ENCODE measurements around the gene GRID2IP.

GRID2IP gene

DNA sequence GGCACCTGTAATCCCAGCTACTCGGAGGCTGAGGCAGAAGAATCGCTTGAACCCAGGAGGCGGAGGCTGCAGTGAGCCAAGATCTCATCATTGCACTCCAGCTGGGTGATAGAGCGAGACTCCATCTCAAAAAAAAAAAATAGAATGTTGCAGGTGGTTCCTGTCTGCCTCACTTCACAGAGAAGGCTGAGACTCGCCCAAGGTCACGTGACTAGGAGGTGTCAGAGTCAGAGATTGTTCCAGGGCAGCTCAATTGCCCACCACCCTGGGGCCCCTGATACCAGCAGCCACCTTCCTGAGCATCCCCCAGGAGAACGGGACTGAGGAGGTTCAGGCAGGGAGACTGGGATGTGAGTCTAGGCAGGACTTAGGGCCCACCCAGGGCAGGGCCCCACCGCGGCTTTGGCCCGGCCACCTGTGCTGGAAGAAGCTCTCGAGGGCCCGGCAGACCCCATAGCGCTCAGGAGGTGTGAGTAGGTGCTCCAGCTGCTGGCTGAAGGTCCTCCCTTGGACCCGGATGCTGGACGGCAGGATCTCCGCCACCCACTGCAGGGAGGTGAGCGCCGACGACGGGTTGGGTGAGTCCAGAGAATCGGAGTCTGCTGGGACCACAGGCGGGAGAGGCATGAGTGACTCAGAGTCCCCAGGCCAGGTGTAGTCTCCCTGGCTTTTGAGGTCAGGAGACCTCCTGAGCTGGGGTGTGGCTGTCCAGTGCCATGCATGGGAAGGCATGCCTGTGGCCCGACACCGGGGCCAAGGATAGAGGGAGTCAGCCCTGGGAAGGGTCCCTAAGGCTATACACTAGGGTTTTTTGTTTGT, 30.9 kb downstream of the GRID2IP start:
- DNase-seq: no peak

DNA sequence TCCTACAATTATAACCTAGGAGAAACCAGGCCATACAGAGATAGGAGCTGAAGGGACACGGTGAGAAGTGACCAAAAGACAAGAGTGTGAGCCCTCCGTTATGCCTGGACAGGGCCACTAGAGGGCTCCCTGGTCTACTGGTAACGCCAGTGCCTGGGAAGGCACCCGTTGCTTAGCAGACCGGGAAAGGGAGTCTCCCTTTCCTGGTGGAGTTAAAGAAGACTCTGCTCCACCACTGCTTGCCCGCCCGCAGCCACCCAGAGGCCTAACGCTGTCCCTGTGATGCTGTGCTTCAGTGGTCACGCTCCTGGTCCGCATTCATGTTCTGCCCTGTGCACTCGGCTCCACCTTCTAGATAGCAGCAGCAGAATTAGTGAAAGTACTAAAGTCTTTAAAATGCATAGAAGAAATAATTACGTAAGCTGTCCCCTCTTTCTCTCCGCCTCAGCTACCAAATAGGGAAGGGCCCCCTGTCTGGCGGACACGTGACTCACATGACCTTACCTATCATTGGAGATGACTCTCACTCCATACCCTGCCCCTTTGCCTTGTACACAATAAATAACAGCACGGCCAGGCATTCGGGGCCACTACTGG, 34.8 kb downstream of the GRID2IP start:
- peak; percentile 61 for DNase-seq

DNA sequence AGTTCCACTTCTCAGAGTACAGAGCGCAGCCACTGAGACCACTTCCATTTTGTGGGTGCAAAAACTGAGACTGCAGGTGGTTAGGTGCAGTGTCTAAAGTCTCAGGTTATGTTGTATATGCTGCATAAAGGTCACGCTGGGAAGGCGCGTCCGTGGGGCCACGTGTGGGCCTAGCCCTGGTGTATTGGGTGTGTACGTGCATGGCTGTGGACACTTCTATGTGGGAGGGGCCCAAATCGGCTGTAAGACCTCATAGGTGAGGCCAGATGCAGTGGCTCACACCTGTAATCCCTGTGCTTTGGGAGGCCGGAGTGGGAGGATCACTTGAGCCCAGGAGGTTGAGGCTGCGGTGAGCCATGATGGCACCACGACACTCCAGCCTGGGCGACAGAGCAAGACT, 37.7 kb downstream of the GRID2IP start:
- DNase-seq: no peak

DNA sequence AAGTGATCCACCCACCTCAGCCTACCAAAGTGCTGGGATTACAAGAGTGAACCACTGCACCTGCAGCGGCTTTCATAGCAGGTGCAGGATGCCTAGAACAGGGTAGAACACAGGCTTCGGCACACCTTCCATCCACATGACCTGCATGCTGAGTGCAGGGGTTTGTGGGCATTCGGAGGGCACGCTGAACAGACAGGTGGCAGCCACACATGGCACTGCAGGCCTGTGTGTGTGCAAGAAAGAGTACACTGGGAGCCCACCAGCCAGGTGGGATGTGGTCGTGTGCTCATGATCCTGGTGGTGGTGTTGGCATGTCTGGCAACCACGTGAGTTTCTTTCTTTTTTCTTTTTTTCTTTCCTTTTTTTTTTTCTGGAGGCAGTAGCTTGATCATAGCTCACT, 38.4 kb downstream of the GRID2IP start:
- no peak for DNase-seq

- DNase-seq: no peak
Observed at GRCh38 chr7:6510476-6511133, 40.7 kb downstream of the GRID2IP start.

DNA sequence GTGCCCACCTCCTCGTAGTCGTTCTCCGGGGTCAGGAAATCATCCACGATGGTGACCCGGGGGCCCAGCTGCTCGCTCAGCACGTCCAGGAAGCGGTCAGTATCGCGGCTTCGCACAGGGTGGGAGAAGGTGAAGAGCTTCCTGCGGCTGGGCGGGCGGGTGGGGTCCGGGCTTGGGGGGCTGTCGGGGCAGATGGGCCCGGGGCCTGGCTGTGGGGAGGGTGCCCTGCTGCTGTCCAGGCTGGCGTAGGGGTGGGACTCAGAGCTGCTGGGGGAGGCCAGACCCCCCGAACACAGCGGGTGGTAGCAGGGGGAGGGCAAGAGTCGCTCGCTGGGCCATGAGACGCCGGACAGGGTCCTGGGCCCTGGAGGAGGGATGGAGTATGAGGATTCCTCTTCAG, 42.3 kb downstream of the GRID2IP start:
- no peak for DNase-seq

GRCh38 chr7:6508539-6508938, 42.7 kb downstream of the GRID2IP start:
- no peak for DNase-seq

GRCh38 chr7:6507906-6508305, 43.4 kb downstream of the GRID2IP start:
- DNase-seq: no peak

GRCh38 chr7:6505685-6506559, 45.3 kb downstream of the GRID2IP start:
- DNase-seq: no peak

GRCh38 chr7:6504996-6505395, 46.3 kb downstream of the GRID2IP start:
- DNase-seq: no peak

- DNase-seq: no peak
Observed at GRCh38 chr7:6502886-6503285, 48.4 kb downstream of the GRID2IP start.

DNA sequence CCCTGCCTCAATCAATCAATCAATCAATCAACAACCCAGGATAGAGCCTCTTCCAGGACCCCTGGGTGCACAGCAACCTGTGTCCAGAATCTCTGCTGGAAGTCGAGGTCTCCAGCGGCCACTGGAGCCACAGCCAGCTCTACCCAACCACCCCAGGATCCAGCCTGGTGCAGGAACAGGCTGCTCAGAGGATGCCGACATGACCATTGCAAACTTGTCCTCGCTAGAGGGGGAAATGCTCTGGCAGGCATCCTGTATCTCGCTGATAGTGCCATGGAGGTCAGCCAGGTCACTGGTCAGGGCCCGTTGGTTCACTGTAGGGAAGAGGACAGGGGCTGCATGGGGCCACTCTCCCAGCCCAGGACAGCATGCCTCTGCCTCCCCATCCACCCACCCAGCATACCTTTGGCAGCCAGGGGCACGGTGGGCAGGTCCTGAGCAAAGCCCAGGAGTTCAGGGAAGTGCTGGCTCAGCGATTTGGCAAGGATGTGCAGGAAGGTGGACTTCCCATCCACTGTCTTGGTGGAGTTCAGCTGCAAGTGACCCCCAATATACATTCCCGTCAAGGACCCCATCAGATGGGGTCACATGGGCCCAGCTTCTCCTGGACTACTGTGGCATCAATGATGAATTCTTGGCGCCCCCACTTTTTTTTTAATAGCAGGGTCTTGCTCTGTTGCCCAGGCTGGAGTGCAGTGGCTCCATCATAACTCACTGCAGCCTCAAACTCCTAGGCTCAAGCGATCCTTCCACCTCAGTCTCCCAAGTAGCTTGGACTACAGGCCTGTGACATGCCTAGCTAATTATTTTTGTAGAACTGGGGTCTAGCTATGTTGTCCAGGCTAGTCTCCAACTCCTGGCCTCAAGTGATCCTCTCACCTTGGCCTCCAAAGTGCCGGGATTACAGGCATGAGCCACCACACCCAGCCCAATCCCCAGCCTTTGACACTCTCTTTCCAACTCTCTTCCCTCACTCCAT, 49.4 kb downstream of the GRID2IP start:
- no peak for DNase-seq

GRCh38 chr7:6500691-6501090, 50.6 kb downstream of the GRID2IP start:
- no peak for DNase-seq

DNA sequence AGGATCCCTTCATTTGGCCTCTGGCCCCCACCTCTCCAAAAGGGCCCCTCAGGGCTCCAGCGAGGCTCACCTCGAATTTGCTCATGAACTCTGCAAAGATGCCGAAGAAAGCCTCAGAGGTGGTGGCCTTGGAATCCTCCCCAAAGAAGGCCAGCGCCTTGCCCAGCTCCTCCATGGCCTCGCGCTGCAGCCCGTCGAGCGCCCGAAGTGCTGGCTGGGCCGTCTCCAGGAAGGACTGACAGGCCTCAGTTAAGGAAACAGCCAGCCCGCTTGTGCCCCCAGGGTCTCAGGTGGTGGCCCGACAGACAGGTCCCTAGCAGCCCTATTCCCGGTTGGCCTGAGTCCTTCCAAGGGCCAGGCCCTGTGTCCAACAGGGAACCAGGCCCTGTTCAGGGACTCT, 53.3 kb downstream of the GRID2IP start:
- no peak for DNase-seq

- no peak for DNase-seq
Observed at GRCh38 chr7:6497637-6497905, 53.7 kb downstream of the GRID2IP start.

DNA sequence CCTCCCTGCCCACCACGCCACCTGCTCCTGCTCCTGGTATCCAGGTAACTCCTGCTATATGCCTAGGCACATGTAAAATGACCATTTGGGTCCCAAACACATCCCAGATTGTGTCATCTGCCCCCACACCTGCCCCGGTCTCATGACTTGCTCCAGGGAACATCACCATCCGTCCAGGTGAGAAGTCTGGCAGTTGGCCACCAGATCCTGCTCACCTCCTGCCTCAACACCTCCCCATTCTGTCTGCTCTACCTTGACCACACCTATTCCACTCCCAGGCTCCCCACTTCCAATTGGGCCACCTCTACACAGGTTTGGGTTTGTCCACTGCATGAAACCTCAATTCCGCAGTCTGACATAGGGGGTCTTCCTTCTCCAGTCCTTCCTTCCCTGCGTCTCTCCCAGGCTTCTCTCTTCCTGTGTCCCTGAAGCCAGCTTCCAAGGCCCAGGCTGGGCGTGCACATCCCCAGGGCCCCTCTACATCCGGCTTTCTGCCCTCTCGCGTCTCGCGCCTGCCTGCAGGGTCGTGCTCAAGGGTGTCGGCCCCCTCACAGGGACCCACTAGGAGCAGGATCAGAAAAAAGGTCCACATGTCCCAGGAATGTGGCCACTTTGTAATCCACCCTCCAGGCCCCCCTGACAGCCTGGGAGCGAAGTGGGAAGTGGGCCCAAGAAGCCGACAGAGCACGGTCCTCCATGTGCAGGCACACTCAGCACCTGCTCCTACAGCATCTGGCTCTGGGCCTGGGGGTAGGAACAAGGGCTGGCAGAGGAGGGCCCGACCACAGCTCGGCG, 54.2 kb downstream of the GRID2IP start:
- no peak for DNase-seq

DNA sequence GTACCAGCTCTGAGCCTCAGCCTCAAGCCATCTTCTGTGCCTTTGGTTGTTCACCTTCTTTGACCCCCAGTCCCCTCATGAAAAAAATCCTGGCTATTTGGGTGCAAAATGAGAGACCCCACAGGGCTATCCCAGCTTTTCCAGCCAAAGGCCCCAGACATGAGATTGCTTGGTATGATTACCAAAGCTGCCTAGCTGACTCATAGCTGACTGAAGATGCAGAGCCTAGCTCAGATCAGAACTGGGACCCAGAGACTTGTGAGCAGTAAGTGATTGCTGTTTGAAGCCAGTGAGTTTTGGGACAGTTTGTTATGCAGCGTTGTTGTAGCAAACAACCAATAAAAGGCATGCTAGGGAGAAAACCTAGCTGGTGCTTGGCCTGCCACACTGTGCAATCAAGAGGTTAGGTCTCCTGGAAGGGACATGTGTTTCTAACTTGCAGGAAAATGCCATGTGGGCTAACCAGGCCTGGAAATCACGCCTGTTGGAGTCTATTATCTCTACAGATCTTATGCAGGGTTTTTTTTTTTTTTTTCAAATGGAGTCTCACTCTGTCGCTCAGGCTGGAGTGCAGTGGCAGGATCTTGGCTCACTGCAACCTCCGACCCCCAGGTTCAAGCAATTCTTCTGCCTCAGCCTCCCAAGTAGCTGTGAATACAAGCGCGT, 55.5 kb downstream of the GRID2IP start:
- no peak for DNase-seq

GRCh38 chr7:6494365-6494764, 56.9 kb downstream of the GRID2IP start:
- DNase-seq: no peak

DNA sequence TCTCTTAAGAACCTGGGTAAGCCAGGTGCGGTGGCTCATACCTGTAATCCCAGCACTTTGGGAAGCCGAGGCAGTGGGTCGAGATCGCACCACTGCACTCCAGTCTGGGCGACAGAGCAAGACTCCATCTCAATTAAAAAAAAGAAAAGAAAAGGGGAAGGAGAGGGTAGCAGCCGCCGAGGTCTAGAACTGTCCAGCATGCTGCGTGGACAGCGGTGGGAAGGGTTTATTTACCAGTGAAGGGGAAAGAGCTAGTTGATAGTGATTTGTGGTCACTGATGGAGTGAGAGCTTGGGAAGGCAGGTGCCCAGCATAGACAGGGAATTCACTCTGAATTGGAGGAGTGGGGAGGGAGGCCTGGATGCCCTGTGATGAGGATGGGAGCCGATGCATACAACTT, 60.1 kb downstream of the GRID2IP start:
- no peak for DNase-seq

DNA sequence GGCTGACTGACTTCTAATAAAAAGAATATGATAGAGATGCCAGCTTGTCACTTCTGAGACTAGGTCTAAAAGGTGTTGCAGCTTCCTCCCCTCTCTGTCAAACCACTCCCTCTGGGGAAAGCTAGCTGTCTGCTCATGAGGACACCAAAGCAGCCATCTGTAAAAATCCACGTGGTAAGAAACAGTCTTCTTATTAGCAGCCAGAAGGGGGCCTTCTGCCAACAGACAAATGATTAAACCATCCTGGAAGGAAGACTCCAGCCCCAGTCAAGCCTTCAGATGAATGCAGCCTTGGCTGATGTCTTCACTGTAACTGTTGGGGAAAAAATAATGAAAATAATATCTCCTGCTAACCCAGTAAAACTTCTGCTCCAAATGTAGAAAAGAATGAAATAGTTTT, 61.6 kb downstream of the GRID2IP start:
- no peak for DNase-seq
